Measurements from ENCODE around the gene ABHD2.

ABHD2 gene

GRCh38 chr15:89163271-89164055 is 75.2 kb downstream of the ABHD2 start:
- Mint-ChIP-seq H3K4me3 (no peak overlapping the region), H3K27ac (peak overlapping the region; percentile 22 to 94 (median 43)), H3K9me3 (no peaks in the 10 kb centered on the region), H3K4me1 (peaks cover 54% of the 10 kb centered on the region), H3K27me3 (ENCODE audit: low read depth) (no peaks in the 10 kb centered on the region), H3K36me3 (ENCODE audit: low read depth) (peaks cover 5% of the 10 kb centered on the region)
- TF ChIP-seq CTCF (IDR thresholded peaks at IDR 0.05; ENCODE audit: unreplicated experiment in 3 of 3), result no peak

GRCh38 chr15:89164712-89165211 is 76.5 kb downstream of the ABHD2 start:
- TF ChIP-seq CTCF (IDR thresholded peaks at IDR 0.05; ENCODE audit: unreplicated experiment in 3 of 3), result no peak
- Mint-ChIP-seq H3K4me1 (peaks cover 54% of the 10 kb centered on the region), H3K27me3 (ENCODE audit: low read depth) (no peaks in the 10 kb centered on the region), H3K9me3 (no peaks in the 10 kb centered on the region), H3K27ac (peak overlapping the region; percentile 89 to 94 (median 94)), H3K36me3 (ENCODE audit: low read depth) (peaks cover 5% of the 10 kb centered on the region), H3K4me3 (no peak overlapping the region)

GRCh38 chr15:89165677-89166076 is 77.4 kb downstream of the ABHD2 start:
- peaks cover 54% of the 10 kb centered on the region for H3K4me1 Mint-ChIP-seq
- no peak for TF ChIP-seq CTCF (IDR thresholded peaks at IDR 0.05; ENCODE audit: unreplicated experiment in 3 of 3)

GRCh38 chr15:89167267-89168176 is 79.3 kb downstream of the ABHD2 start:
- Mint-ChIP-seq H3K9me3 (no peaks in the 10 kb centered on the region), H3K36me3 (ENCODE audit: low read depth) (no peaks in the 10 kb centered on the region), H3K4me3 (no peak overlapping the region), H3K27me3 (ENCODE audit: low read depth) (no peaks in the 10 kb centered on the region), H3K4me1 (peaks cover 45% of the 10 kb centered on the region), H3K27ac (peak overlapping the region in 2 of 3 experiments; percentile 17 to 54)
- no peak for TF ChIP-seq CTCF (IDR thresholded peaks at IDR 0.05; ENCODE audit: unreplicated experiment in 3 of 3)

More at GRCh38 chr15:89165677-89166076, 77.4 kb downstream of the ABHD2 start:
- Mint-ChIP-seq H3K27ac (peak overlapping the region; percentile 89 to 94 (median 94)), H3K9me3 (no peaks in the 10 kb centered on the region), H3K36me3 (ENCODE audit: low read depth) (peaks cover under 1% of the 10 kb centered on the region), H3K27me3 (ENCODE audit: low read depth) (no peaks in the 10 kb centered on the region), H3K4me3 (no peak overlapping the region)

GRCh38 chr15:89168316-89168833 is 80.1 kb downstream of the ABHD2 start:
- Mint-ChIP-seq H3K9me3 (no peaks in the 10 kb centered on the region), H3K27me3 (ENCODE audit: low read depth) (no peaks in the 10 kb centered on the region), H3K36me3 (ENCODE audit: low read depth) (no peaks in the 10 kb centered on the region), H3K27ac (peak overlapping the region in 1 of 3 experiments; percentile 54), H3K4me3 (no peak overlapping the region), H3K4me1 (peaks cover 37% of the 10 kb centered on the region)
- no peak for TF ChIP-seq CTCF (IDR thresholded peaks at IDR 0.05; ENCODE audit: unreplicated experiment in 3 of 3)
